Fibroblast of skin of abdomen (primary cell): ENCODE results near the gene YJEFN3.
A peak's percentile ranks its signal among the peaks of the same experiment; 100 is the strongest.

Experiments
- DNase-seq: peaks from one replicate; pipeline ENCODE4 v3.0.0-alpha.2; 2013

The YJEFN3 gene

GRCh38 chr19:19558055-19558454, 29.3 kb downstream of the YJEFN3 start:
- DNase-seq = no peak

GRCh38 chr19:19558636-19559035, 29.9 kb downstream of the YJEFN3 start:
- no peak for DNase-seq

GRCh38 chr19:19559931-19560330, 31.2 kb downstream of the YJEFN3 start:
- DNase-seq = no peak

GRCh38 chr19:19561946-19562664, 33.4 kb downstream of the YJEFN3 start:
- DNase-seq = no peak

GRCh38 chr19:19562665-19563347, 34.1 kb downstream of the YJEFN3 start:
- DNase-seq = no peak

GRCh38 chr19:19563348-19563848, 34.7 kb downstream of the YJEFN3 start:
- no peak for DNase-seq

DNA sequence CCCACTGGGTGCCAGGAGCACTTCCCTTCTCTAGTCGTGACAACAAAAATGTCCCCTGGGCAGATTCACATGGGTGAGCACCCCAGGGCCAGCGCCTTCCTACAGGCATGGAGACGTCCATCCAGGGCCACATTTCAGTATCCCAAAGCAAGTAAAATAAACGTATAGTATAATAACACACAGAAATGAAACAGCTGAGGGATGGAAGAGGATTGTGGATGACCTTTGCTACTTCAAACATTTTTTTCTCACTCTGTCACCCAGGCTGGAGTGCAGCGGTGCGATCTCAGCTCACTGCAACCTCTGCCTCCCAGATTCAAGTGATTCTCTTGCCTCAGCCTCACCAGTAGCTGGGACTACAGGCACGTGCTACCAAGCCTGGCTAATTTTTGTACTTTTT, 37.6 kb downstream of the YJEFN3 start:
- no peak for DNase-seq

DNA sequence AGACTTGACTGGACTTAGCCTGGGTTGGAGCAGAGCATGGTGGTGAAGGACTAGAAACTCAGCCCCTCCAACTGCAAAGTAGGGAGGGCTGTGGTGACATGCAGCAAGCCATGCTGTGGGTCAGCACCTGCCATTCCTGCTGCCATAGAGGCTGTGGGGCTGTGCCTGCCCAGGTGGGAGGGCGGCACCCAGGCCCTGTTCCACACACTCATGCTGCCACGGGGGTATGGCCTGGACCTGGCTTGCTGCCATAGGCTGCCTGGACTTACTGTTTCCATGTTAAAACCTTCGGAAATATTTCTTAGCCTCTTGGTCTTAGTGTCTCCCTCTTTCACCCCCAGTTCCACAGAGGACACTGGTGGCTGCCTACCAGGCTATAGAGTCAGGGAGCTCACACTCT, 38.7 kb downstream of the YJEFN3 start:
- DNase-seq = no peak

- DNase-seq = peak; percentile 32
Observed at GRCh38 chr19:19568802-19569756, 40.4 kb downstream of the YJEFN3 start.

GRCh38 chr19:19570571-19570970, 41.9 kb downstream of the YJEFN3 start:
- no peak for DNase-seq

DNA sequence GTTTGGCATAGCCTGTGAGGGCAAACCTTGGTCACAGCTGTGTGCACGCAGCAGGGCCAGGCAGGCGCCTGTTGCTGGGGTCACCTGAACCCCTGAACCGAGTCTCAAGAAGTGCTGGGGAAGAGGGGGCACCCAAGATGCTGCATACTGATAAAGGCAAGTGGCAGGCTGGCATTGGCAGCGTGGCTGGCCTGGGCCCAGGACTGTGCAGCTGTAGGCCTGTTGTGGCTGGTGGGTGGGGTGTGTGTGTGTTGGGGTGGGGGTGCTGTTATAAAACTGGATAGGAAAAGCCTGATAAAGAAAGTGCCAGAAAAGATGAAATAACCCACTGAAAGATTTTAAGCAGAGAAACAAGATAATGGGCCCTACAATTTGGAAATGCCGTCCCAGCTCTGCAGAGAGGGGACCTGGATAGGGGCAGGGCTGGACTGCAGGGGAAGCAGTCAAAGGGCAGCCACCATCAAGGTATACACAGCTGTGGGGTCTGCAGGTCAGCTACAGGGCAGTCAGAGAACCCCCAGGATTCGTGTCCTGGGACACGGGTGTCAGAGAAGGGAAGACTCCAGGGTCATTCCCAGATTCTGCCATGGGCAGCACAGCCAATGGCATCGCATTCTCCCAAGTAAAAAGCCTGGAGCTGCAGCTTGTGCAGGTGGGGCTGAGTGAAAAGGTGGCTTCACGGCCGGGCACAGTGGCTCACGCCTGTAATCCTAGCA, 42.5 kb downstream of the YJEFN3 start:
- DNase-seq = no peak

- no peak for DNase-seq
Observed at GRCh38 chr19:19575411-19575810, 46.7 kb downstream of the YJEFN3 start.

DNA sequence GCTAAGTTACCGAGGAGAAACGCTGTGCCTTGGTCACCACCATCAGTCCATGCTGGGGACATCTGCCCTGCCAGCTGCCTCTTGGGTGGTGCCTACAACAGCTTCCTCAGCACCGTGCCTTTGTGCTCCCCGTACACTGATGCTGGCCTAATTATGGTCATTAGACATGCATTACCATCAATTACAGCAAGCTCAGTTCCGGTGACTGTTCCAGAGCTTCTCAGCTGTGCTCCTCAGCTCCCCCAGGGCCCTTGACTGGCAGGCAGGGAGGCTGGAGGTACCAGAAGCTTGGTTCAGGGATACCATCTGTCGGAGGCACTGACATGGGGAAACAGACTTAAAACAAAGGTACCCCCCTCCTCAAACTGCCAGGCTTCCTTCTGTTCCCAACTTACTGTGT, 49.5 kb downstream of the YJEFN3 start:
- no peak for DNase-seq

- no peak for DNase-seq
Observed at GRCh38 chr19:19579533-19580361, 51.0 kb downstream of the YJEFN3 start.

DNA sequence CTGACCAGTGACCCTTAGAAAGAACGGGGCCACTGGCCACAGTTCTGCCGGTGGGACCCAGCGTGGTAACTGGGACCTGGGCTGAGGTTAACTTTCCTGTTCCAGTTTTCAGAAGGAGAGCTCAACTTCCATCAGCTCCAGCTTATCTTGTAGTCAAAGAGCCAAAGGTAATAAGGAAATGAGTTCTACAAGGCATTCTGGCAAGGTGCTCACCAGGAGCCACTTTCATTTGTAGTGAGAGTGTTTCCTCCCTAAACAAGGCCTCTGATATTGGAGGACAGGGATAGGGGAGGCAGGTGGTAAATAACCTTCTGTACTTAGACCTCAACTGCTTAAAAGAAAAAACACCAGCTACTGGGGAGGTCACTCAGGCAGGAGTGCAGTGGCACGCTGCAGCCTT, 51.7 kb downstream of the YJEFN3 start:
- DNase-seq = no peak

DNA sequence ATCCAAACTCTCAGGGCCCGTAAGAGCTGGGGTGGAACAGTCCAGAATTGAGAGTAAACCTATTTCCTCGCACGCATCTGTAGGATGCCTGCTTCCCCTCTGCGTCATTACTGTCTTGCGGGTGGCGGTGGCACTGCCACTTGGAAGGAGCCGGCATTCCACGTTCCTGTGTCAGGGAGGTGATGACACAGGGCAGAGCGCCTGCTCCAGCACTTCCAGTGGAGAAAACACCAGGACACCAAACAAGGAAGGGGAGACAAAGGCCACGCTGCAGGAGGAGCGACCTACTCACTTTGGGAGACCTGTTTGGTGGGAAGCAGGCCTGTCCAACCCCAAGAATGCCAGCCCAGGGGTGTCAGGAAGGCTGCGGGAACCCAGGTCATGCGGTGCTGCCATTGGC, 52.7 kb downstream of the YJEFN3 start:
- no peak for DNase-seq

- no peak for DNase-seq
Observed at GRCh38 chr19:19582471-19582870, 53.8 kb downstream of the YJEFN3 start.

DNA sequence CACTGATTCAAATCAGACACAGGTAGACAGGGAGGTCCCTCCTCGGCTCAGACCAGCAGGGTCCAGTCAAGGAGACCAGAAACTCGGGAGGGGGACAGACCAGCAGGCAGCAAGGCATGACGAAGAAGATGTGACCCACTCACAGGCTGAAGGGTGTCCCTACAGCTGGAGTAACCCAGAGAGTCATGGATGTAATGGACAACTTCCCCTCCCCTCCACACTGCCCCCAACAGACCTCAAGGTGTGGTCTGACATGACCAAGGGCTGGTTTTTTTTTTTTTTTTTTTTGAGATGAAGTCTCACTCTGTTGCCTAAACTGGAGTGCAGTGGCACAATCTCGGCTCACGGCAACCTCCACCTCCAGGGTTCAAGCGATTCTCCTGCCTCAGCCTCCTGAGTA, 55.6 kb downstream of the YJEFN3 start:
- no peak for DNase-seq
